ENCODE measurements around the gene SDF4.

- TF ChIP-seq POLR2A (IDR thresholded peaks at IDR 0.05), result no peak
- TF ChIP-seq CTCF (IDR thresholded peaks at IDR 0.05), result no peak
Measured at GRCh38 chr1:1250786-1251284, 19.0 kb upstream of the SDF4 start.

All from lower leg skin (tissue), 3 donors.